MM.1S (cell line): Measurements from ENCODE around the gene VWC2.

Experiments
- EZH2 ChIP-seq: fragments of 300-600 bp; sonication (generic); optimal IDR thresholded peaks from 2 replicates; pipeline ENCODE3; 2017; ENCODE audit warnings: low read depth, mild to moderate bottlenecking, antibody characterized with exemption, low read length, mixed read lengths
- EZH2phosphoT487 ChIP-seq: fragments of 300-600 bp; sonication (generic); IDR thresholded peaks from 2 replicates; pipeline ENCODE4 v1.6.1; 2018; ENCODE audit warnings: antibody characterized with exemption, low read length
- TF ChIP-seq, protein P1 (sequence below): fragments of 300-600 bp; sonication (generic); IDR thresholded peaks from 2 replicates; pipeline ENCODE4 v1.5.1; 2016; ENCODE audit warnings: antibody characterized with exemption, low read length, mixed read lengths

DNA sequence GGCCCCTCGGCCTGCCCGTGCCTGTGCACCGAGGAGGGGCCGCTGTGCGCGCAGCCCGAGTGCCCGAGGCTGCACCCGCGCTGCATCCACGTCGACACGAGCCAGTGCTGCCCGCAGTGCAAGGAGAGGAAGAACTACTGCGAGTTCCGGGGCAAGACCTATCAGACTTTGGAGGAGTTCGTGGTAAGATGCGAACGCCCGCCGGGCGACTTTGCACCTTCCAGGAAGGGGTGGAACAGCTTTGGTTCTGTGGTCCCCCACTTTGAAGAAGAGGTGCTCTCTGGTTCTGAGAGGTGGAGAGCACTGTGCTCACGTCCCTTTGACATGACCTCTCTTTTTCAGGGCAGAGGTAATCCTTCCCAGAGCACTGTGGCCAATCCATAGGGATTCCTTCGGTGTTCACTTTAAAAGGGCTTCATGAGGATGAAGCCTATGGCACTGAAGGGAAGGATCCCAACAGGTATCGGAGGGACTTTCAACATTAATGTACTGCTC lies 2.6 kb downstream of the VWC2 start:
- TF ChIP-seq, protein P1, sequence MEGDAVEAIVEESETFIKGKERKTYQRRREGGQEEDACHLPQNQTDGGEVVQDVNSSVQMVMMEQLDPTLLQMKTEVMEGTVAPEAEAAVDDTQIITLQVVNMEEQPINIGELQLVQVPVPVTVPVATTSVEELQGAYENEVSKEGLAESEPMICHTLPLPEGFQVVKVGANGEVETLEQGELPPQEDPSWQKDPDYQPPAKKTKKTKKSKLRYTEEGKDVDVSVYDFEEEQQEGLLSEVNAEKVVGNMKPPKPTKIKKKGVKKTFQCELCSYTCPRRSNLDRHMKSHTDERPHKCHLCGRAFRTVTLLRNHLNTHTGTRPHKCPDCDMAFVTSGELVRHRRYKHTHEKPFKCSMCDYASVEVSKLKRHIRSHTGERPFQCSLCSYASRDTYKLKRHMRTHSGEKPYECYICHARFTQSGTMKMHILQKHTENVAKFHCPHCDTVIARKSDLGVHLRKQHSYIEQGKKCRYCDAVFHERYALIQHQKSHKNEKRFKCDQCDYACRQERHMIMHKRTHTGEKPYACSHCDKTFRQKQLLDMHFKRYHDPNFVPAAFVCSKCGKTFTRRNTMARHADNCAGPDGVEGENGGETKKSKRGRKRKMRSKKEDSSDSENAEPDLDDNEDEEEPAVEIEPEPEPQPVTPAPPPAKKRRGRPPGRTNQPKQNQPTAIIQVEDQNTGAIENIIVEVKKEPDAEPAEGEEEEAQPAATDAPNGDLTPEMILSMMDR, result no peak
- TF ChIP-seq EZH2phosphoT487 (no peak), EZH2 (no peak)
